NCI-H1417 treated with DMSO at 0.1 percent for 48 hours (cell line): Measurements from ENCODE around the gene ZAP70.

Experiments
- DNase-seq: peaks from one replicate; lab custom pipeline; 2025; lab: John Stamatoyannopoulos, UW

ZAP70 gene

DNA sequence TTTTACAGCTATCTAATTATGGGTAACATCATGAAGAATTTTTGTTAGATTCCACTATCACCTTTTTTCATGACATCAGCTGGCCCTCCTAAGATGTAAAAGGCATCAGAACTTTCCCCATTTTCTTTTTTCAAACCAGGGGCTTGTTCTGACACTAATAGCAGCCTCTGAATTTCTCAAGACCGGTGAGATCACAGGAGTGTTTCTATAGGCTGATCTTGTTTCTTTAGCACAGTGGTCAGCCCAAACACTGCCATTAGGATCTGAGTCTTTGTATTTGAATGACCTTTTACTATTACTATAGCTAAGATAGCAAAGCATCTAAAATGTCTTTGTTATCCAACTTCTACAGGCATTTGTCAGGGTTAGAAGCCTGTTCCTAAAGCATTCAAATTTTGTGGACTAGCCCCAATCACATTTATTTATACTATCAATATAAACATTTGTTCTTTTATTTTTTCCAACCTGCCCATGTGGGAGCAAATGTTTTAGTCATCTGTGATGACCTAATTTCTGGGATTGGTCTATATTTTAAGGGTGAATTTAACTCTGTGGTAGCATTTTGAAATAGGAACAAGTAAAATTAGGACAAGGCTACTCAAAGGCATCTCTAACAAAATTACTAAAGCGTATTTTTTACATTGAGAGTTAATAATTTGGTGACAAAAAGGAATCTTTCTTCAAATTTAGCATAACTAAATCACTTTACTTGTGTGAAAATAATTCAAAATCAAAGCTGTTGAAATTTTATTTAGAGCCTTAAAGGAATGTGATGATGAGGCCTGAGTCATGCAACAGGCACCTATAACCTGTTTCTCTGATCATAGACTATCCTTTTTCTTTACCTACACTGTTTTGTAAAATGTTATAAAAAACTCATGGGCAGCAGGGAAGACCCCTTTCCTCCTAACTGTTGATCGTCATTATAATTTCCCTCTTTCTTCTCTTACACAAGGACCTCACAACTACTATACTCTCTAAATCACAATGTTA is 39.3 kb downstream of the ZAP70 start:
- DNase-seq: no peak

DNA sequence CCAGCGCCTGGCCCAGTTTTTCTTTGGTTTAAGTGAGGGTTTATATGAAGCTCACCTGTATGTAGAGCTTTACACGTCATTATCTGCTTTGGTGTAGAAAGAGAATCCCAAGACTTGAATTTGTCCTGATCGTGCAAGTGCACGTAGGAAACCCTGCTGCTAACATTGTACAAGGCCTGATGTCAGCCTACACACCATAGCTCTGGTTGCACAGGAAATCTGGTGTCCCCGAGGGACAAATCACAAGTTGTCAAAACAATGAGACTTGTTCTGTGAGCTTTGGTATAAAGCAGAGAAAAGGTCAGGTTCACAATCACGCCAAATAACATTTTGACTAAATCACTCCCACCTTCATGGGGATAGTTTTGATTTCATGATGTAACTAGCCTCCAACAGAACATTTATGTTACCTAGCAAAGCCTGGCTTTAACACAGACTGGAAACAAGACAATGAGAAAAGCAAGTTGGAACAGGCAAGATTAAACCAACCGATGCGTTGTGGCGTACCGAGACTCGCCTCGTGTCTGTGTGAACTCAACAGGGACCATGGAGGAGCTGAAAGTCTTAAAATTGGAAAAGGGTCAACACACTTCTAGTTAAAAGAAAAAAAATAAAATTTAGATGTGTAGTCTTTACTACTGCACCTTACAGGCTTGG is 41.4 kb downstream of the ZAP70 start:
- no peak for DNase-seq

DNA sequence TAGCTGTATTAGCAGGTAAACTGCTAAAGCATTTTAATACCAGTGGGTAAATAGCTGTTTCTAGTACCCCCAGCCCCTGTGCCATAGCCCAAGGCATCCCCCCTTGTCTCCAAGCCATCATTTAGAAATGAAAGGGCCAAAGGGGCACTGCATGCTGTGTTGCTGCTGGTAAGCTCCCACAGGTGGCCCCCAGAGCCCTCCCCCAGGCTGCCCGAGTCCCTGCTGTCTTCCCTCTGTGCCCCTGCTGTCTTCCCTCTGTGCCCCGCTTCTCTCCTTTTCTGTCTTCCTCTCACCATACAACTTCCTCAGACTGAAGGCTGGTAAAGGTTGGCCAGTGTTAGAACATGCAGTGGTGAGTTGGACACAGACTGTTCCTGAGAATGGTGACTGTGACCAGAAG is 42.1 kb downstream of the ZAP70 start:
- DNase-seq: no peak

GRCh38 chr2:97757062-97757461 is 43.7 kb downstream of the ZAP70 start:
- no peak for DNase-seq

GRCh38 chr2:97758131-97758705 is 44.8 kb downstream of the ZAP70 start:
- no peak for DNase-seq

GRCh38 chr2:97759727-97760407 is 46.5 kb downstream of the ZAP70 start:
- no peak for DNase-seq

DNA sequence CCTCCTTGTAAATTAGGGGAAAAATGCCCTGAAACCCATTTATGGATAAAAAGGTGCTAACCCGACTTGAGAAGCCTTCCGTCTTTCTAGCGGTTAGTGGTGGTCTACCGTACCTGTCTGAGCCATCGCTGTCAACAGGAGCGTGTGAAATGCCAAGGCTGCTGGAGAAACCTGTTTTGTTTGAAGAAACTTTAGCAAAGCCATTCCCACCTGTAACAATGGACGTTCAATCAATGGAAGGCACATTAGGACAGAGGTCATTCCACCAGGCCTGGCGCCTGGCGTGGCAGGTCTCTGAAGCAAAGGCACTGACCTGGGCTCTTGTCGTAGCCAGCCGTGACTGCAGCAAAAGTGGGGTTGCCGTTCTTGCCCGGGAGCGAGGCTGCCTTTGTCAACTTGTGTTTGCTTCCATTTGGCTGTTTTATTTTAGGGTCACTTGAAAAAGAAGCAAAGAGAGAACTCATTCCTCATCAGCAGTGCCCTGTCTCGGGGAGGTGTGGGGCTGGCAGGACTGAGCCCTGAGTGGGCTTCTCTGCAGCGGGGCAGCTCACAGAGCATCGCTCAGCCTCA is 47.2 kb downstream of the ZAP70 start:
- DNase-seq: no peak

DNA sequence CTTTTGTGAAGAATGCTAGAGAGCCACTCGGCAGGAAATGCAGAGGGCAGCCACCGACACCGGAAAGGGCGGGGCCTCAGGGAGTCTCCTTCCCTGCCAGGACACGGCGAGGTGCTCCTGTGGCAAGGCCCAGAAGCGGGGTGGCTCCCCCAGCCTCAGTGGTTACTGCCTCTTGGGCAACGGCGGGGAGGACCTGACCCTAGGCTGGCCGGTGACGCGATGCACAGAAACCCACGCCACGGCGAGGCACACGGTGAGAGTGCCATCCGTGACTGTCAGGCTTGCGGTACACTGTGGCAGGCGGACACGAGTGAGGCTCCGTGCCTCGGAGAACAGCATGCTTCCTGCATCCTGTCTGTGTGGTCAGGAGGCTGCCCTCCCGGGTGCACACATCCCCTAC is 47.8 kb downstream of the ZAP70 start:
- no peak for DNase-seq

- DNase-seq: no peak
Observed at GRCh38 chr2:97763176-97763845, 49.9 kb downstream of the ZAP70 start.

- DNase-seq: no peak
Observed at GRCh38 chr2:97764559-97765263, 51.3 kb downstream of the ZAP70 start.

DNA sequence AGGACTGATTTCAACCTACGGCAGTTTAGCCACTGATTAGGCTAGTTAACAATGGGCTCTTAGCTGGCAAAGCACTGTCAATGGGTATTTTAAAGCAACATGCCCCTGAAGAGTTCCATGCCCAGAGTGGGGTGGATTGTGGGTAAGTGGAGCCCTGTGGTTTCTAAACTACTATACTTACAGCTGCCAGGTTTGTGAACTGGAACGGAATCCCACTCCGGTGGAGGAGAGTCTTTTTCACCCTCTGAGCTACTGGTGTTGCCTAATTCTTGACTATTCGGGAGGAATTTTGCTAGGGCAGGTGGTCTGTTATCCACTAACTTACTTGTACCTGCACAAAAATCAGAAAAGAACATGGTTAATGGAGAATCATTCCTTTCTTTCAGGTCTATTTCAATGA is 52.6 kb downstream of the ZAP70 start:
- no peak for DNase-seq

DNA sequence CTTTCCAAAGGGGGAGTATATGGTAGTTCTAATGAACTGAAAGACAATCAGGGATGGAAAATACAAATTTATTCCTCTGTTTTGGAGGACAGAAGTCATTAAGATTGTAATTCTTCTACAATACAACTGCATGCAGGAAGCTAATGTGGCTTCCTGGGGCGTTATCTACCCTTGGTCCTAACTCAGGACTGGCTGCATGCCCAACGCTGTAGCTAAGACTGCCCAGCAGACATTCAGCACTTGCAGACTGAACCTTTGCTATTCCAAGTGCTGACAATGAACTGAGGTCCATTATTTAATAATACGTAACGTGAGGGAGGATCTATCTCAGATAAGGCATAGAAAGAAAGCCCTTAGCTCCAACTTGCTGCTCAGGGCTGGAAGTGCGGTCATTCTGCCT is 53.2 kb downstream of the ZAP70 start:
- DNase-seq: no peak

DNA sequence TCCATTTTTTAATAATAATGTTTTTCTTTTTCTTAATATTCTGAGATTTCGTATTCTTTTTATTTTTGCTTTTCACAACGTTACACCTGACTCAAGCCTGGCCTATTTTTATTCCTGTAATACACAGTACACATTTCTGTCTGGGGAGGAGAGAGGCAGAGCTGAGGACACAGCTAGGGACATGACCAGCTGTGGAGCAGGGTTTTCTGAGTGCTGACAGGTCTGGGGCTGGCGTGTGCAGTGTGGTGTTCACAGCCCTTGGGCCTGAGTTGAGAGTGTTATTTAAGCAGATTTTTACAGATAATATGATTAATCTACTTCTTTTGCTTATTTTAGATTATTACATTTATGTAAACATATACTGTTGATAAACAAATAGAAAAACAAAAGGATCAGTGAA is 55.9 kb downstream of the ZAP70 start:
- no peak for DNase-seq

DNA sequence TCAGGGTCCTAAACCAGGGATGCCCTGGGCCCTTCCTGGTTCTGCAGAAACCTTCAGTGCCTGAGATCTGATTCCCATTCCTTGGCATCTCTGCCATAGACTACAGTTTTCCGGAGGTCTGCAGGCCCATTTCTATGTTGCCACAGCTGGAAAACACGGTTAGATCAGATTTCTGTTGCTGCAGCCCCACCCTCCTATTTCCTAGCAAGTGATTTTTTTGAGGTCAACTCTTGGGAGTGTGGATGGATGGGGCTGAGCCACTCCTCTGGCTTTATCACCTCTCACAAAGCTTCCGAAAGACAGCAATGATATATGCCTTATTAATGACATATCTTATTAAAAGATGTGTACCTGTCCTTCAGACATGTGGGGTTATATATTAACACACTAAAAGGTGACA is 56.3 kb downstream of the ZAP70 start:
- DNase-seq: no peak

DNA sequence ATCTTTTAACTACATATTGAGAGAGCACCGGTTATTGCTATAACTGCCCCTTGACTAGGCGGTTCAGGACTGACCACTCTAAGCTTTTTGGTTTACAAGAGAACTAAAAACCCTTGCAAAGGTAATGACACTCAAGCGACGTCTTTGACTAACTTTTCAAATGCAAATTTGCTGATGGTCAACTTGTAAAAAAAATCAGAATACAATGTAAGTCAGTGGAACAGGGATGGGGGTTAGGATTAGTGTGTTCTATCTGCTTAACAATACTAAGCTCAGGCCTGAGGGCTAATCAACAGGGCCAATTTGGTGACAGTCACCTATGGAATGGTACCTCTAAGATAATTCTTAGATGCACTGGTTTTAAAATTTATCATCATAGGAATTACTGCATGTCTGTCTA is 57.1 kb downstream of the ZAP70 start:
- DNase-seq: no peak

DNA sequence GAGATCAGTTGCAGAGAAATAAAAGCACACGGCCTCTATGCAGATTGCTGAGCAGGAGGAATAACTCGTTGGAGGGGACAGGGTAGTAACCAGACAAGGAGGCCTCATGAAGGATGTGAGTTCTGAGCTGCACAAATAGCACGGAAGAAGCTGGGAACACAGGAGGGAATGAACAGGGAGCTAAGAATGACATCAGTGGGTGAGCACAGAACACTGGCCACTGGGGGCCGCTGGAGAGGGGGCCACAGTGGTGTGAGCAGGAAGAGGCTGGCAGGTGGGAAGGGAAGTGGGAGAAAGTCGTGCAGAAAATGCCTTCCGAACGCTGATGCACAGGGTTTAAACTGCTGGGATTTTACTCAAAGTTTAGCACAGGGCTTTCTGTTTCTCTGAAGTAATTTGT is 61.0 kb downstream of the ZAP70 start:
- no peak for DNase-seq

DNA sequence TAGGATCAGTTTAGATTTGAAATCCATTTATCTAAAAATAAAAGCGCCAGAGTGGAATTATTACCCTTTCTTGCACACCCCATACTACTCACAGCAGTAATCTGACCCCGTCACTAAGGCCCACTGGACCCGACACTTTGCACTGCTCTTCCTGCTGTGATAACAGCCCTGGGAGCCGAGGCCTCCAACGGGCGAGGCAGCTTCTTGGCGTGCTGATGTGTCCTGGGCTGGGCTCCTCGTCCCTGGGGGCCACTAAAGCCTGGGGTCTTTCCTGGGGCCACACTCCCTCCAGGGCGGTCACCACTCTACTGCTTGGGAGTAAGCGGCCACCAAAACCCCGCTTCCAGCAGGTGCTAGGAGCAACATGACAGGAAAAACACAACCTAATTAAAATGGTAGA is 61.7 kb downstream of the ZAP70 start:
- no peak for DNase-seq

DNA sequence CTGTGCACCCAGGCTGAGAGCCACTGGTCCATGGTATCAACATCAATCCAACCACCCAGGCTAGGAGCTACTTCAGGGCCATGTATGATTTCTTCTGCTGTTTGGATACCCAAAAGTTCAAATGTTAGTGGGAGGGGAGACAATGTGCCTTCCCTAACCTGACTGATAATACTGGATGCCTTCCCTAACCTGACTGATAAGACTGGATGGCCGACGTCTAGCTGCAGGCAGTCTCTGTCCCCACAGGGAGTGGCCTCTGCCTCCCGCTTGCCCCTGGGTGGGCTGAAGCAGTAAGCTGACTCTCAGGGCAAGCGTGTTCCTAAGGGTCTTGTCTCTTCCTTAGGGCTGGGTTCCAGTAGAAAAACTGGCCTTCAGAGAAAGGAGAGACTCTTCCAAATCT is 65.8 kb downstream of the ZAP70 start:
- DNase-seq: no peak

DNA sequence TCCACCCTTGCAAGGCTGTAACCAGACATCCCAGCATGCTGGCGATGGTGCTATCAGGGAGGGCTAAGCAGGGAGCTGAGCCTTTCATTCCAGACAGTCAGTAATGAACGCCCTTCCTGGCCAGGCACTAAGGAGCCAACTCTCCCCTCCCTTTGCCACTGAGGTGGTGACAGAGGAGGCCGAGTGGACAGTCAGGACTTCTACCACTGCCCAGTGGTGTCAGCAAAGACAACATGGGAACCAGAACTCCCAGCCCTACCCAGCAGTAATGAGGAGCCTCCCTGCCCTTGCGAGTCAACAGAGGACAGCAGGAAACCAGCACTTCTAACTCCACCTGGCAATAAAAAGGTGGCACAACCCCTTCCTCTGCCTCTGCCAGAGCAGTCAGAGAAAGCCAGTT is 68.6 kb downstream of the ZAP70 start:
- no peak for DNase-seq

DNA sequence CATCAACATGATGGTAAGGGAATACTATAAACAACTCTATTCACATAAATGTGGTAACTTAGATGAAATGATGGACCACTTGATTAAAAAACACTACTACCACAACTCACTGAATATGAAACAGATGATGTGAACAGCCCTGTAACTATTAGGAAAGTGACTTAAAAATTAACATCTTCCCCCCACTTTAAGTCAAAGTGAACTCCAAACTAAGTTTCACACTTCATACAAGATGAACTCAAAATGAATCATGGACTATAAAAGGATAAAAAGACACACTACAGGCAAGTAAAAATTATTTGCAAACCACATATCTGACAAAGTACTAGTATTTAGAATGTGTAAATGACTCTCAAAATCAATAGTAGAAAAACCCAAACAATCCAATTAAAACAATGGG is 71.6 kb downstream of the ZAP70 start:
- DNase-seq: no peak

DNA sequence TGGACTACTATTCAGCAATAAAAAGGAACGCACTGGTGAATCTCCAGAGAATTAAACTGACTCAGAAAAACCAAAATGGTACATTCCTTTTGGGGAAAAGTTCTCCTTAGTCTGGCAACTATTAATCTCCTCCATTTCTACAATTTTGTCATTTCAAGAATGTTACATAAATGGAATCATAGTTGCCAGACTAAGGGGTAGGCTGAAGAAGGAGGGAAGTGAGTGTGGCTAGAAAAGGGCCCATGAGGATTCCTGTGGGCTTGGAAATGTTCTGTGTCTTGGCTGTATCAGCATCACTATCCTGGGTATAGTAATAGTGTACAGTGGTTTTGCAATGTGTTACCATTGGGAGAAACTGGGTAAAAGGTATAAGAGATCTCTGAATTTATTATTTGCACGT is 72.4 kb downstream of the ZAP70 start:
- DNase-seq: no peak
